Esophagus muscularis mucosa (tissue), 4 donors: ENCODE data around the gene MYO15B. TPM values are rescaled to one million over a fixed set of nuclear protein-coding genes. Genes with fewer than 3 reads are reported as not detected.

Source experiments
- DNase-seq: peaks from one replicate; pipeline ENCODE4 v3.0.0-alpha.2; 2017; ENCODE audit errors: extremely low spot score
- H3K27ac ChIP-seq, 4 donors: fragments of 200-600 bp; sonication (generic); replicated peaks in 1 of 4; 1 replicate in 3 of 4; 2 replicates in 1 of 4; pipeline ENCODE4 v1.5.1; 2016 to 2019; ENCODE audit warnings: mild to moderate bottlenecking in 1 of 4
- H3K27me3 ChIP-seq, 4 donors: fragments of 200-600 bp; sonication (generic); one replicate each; pipeline versions ENCODE4 v1.5.1 to v1.6.0; 2016 to 2019
- H3K36me3 ChIP-seq, 4 donors: fragments of 200-600 bp; sonication (generic); one replicate each; pipeline ENCODE4 v1.5.1; 2016 to 2019
- H3K4me1 ChIP-seq, 4 donors: fragments of 200-600 bp; sonication (generic); one replicate each; pipeline ENCODE4 v1.5.1; 2016 to 2019
- H3K4me3 ChIP-seq, 4 donors: fragments of 200-600 bp; sonication (generic); 1 replicate in 2 of 4; 2 replicates in 2 of 4; pipeline ENCODE4 v1.5.1; 2016 to 2019; ENCODE audit warnings: mild to moderate bottlenecking in 4 of 4, moderate library complexity in 1 of 4
- H3K9me3 ChIP-seq, 4 donors: fragments of 200-600 bp; sonication (generic); 1 replicate in 3 of 4; 2 replicates in 1 of 4; pipeline ENCODE4 v1.5.1; 2016 to 2019
- EP300 ChIP-seq: sonication (generic); formaldehyde crosslinking; IDR thresholded peaks from one replicate; pipeline ENCODE4 v1.6.1; 2017; ENCODE audit warnings: antibody characterized with exemption
- POLR2A ChIP-seq: fragments of 450-650 bp; IDR thresholded peaks from one replicate; pipeline ENCODE4 v1.6.1; 2017; ENCODE audit warnings: antibody characterized with exemption, moderate library complexity, mild to moderate bottlenecking, low read depth
- POLR2AphosphoS5 ChIP-seq, 2 donors: sonication (generic); formaldehyde crosslinking; IDR thresholded peaks; one replicate each; pipeline ENCODE4 v1.6.1; 2017; ENCODE audit warnings: antibody characterized with exemption in 2 of 2
- WGBS: methylation state at CpG from one replicate; pipeline ENCODE4 v1.1.5; 2018; 5-methylcytosine and 5-hydroxymethylcytosine counted together
- intact Hi-C: fragments of 100-400 bp; cut with DNase I; formaldehyde crosslinking; loops from one replicate; pipeline ENCODE4 v1.15.1; 2023
- total RNA-seq, 4 donors: library from RNA; depleted of rRNA; stranded (reverse); fragments of >200 nt; gene quantifications; one replicate each; pipeline versions ENCODE4 v1.1.0 to v1.2.1, GENCODE V29; 2016
- TF ChIP-seq, protein P1 (sequence below), 3 experiments: fragments of 200-600 bp in 2 of 3; fragments of 450-650 bp in 1 of 3; sonication (generic) in 2 of 3; IDR thresholded peaks; one replicate each; pipeline ENCODE4 v1.5.1; 2017 to 2019; ENCODE audit warnings: antibody characterized with exemption in 3 of 3, mild to moderate bottlenecking in 2 of 3, moderate library complexity in 1 of 3

MYO15B gene
- total RNA-seq, 4 donors from 2014 or later: 34.5 to 61.9 (median 43.4) TPM

- no peak for TF ChIP-seq POLR2A
- TF ChIP-seq, protein P1, sequence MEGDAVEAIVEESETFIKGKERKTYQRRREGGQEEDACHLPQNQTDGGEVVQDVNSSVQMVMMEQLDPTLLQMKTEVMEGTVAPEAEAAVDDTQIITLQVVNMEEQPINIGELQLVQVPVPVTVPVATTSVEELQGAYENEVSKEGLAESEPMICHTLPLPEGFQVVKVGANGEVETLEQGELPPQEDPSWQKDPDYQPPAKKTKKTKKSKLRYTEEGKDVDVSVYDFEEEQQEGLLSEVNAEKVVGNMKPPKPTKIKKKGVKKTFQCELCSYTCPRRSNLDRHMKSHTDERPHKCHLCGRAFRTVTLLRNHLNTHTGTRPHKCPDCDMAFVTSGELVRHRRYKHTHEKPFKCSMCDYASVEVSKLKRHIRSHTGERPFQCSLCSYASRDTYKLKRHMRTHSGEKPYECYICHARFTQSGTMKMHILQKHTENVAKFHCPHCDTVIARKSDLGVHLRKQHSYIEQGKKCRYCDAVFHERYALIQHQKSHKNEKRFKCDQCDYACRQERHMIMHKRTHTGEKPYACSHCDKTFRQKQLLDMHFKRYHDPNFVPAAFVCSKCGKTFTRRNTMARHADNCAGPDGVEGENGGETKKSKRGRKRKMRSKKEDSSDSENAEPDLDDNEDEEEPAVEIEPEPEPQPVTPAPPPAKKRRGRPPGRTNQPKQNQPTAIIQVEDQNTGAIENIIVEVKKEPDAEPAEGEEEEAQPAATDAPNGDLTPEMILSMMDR (IDR thresholded peaks at IDR 0.05): peak; percentile 12 to 59 (median 25)
- intact Hi-C loops: no loop called here
- 20% methylated on average over 3 of the region's 15 CpGs for WGBS
- H3K4me3 ChIP-seq: no peak overlapping the region
- H3K27ac ChIP-seq: no peak overlapping the region
- H3K27me3 ChIP-seq: no peaks in the 10 kb centered on the region
- H3K36me3 ChIP-seq: peaks cover 10 to 89% (median 71%) of the 10 kb centered on the region in 4 donors
- H3K4me1 ChIP-seq: no peaks in the 10 kb centered on the region
- DNase-seq: no peak
- no peaks in the 10 kb centered on the region for H3K9me3 ChIP-seq
Observed at GRCh38 chr17:75625813-75626486, 38.4 kb downstream of the MYO15B start.

GRCh38 chr17:75626496-75627038, 39.0 kb downstream of the MYO15B start:
- Histone ChIP-seq H3K27ac (no peak overlapping the region), H3K36me3 (peaks cover 10 to 89% (median 67%) of the 10 kb centered on the region in 4 donors), H3K4me1 (no peaks in the 10 kb centered on the region), H3K27me3 (no peaks in the 10 kb centered on the region), H3K4me3 (no peak overlapping the region), H3K9me3 (no peaks in the 10 kb centered on the region)
- TF ChIP-seq POLR2A (no peak), POLR2AphosphoS5 (IDR thresholded peaks at IDR 0.05) (no peak), EP300 (no peak)
- TF ChIP-seq, protein P1 (IDR thresholded peaks at IDR 0.05): no peak
- intact Hi-C loops: no loop called here
- 80% methylated on average over 2 of the region's 11 CpGs for WGBS
- DNase-seq: no peak

DNA sequence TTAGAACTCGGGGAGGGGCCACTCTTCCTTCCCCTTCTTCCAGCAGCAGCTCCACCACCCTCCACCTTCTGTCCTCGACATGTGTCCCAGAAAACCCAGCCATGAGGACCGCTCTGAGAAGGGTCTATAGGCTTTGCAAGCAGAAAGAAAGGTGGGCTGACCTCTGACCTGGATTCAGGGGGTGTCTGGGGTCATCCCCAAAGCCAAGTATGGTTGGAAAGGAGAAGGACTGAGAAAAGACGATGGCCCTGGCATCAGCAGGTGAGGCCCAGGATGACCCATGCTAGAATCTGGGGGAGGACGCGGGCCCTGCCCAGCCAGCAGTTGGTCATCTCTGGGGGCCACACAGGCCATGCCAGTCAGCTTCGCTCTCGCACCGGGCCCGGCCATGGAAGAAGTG, 39.5 kb downstream of the MYO15B start:
- no peak for DNase-seq

DNA sequence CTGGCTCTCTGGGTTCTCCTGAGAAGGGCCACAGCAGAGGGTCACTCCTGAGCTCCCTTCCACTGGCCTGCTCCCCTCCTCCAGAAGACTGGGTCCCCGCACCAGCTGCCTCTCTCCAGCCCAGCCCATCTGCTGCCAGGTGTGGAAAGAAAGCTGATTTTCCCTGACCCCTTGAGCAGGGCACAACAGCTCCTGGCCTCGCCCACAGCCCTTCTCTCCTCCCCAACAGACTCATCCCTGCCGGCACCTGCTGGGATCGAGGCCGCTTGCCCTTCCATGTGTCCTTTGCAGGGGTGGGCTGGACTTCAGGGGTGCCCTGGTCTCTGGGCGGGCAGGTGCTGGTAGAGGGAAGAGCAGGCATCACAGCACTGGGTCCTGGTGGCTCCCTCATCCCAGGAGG, 40.8 kb downstream of the MYO15B start:
- intact Hi-C loops: no loop called here
- no peak for DNase-seq
- Histone ChIP-seq H3K27ac (no peak overlapping the region), H3K36me3 (peaks cover 10 to 75% (median 56%) of the 10 kb centered on the region in 4 donors), H3K27me3 (no peaks in the 10 kb centered on the region), H3K4me3 (no peak overlapping the region), H3K9me3 (no peaks in the 10 kb centered on the region), H3K4me1 (peaks cover 11 to 14% (median 11%) of the 10 kb centered on the region in 4 donors)
- WGBS: 77% methylated on average over 4 of the region's 6 CpGs
- TF ChIP-seq EP300 (no peak), POLR2A (no peak), POLR2AphosphoS5 (IDR thresholded peaks at IDR 0.05) (no peak)
- TF ChIP-seq, protein P1 (IDR thresholded peaks at IDR 0.05): no peak

More for the DNA sequence above, 39.5 kb downstream of the MYO15B start:
- intact Hi-C loops: no loop called here
- Histone ChIP-seq H3K36me3 (peaks cover 10 to 87% (median 62%) of the 10 kb centered on the region in 4 donors), H3K27me3 (no peaks in the 10 kb centered on the region), H3K27ac (no peak overlapping the region), H3K4me3 (no peak overlapping the region), H3K9me3 (no peaks in the 10 kb centered on the region), H3K4me1 (peaks cover 0 to under 1% (median 0%) of the 10 kb centered on the region in 4 donors)
- TF ChIP-seq POLR2A: no peak
- WGBS: 84% methylated on average over 10 of the region's 10 CpGs

DNA sequence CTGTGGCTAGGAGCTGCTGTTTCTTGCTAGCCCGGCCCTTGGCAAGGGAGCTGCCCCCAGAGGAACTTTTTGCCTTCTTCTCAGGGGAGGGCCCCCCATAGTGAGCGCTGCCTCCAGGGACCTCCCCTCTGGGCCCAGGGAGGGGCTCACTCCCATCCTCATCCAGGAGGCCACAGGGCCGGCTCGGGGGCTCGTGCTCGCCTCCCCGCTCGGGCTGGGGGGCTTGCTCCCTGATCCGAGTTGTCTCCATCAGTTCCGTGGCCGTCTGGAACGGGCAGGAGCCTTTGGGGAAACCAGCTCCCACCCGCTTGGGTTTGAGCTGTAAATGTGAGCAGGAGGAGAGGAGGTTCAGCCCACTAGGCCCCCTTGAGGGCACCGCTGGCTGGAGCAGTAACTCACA, 41.6 kb downstream of the MYO15B start:
- Histone ChIP-seq H3K4me1 (peaks cover 18 to 21% (median 19%) of the 10 kb centered on the region in 4 donors), H3K4me3 (no peak overlapping the region), H3K36me3 (peaks cover 10 to 68% (median 51%) of the 10 kb centered on the region in 4 donors), H3K9me3 (no peaks in the 10 kb centered on the region), H3K27ac (no peak overlapping the region), H3K27me3 (no peaks in the 10 kb centered on the region)
- intact Hi-C loops: no loop called here
- no peak for TF ChIP-seq EP300
- DNase-seq: no peak
- 67% methylated on average over 11 of the region's 14 CpGs for WGBS
